Calu3 (cell line): ENCODE measurements around the gene PGC. TPM values are rescaled to one million over a fixed set of nuclear protein-coding genes. Genes with fewer than 3 reads are reported as not detected.

ENCODE experiments used
- BruUV-seq: library from RNA; stranded (reverse); fragments of 400-500 nt; replicated peaks from 2 replicates; lab custom pipeline; 2021; lab: Mats Ljungman, UMichigan
- CTCF ChIA-PET: fragments of 300-600 bp; sonication (Branson Sonifier 250); formaldehyde crosslinking; loops from one replicate; lab custom pipeline; 2022; ENCODE audit warnings: antibody characterized with exemption; lab: Charles Lee
- DNase-seq: peaks from one replicate; pipeline ENCODE4 v3.0.0; 2022
- H3K27ac Mint-ChIP-seq: one replicate; pipeline ENCODE4 v1.8.0; 2022; ENCODE audit warnings: mixed read lengths; ENCODE audit not compliant: unreplicated experiment
- H3K27me3 Mint-ChIP-seq: one replicate; pipeline ENCODE4 v1.8.0; 2022; ENCODE audit warnings: mixed read lengths; ENCODE audit not compliant: unreplicated experiment
- H3K36me3 Mint-ChIP-seq: one replicate; pipeline ENCODE4 v1.8.0; 2022; ENCODE audit warnings: mild to moderate bottlenecking, moderate library complexity, mixed read lengths; ENCODE audit not compliant: insufficient read depth, unreplicated experiment
- H3K4me1 Mint-ChIP-seq: one replicate; pipeline ENCODE4 v1.8.0; 2022; ENCODE audit warnings: mild to moderate bottlenecking, low read depth, mixed read lengths; ENCODE audit not compliant: unreplicated experiment
- H3K4me3 Mint-ChIP-seq: one replicate; pipeline ENCODE4 v1.8.0; 2022; ENCODE audit warnings: mild to moderate bottlenecking, low read depth, moderate library complexity, mixed read lengths; ENCODE audit not compliant: unreplicated experiment
- H3K9me3 Mint-ChIP-seq: one replicate; pipeline ENCODE4 v1.8.0; 2022; ENCODE audit warnings: low read depth, mixed read lengths; ENCODE audit not compliant: unreplicated experiment
- intact Hi-C: fragments of 100-400 bp; cut with micrococcal nuclease; formaldehyde crosslinking; loops from one replicate; pipeline ENCODE4 v1.10.0; 2022; ENCODE audit not compliant: unreplicated experiment
- total RNA-seq: library from RNA; stranded (reverse); gene quantifications from 2 replicates; pipeline ENCODE4 v1.2.3, GENCODE V29; 2022
- TF ChIP-seq, protein P1 (sequence below): fragments of 200-600 bp; IDR thresholded peaks from one replicate; pipeline ENCODE4 v1.8.0; 2022; ENCODE audit warnings: antibody characterized with exemption; ENCODE audit not compliant: unreplicated experiment

PGC gene
- total RNA-seq, 1 experiment from 2014 or later: not detected

DNA sequence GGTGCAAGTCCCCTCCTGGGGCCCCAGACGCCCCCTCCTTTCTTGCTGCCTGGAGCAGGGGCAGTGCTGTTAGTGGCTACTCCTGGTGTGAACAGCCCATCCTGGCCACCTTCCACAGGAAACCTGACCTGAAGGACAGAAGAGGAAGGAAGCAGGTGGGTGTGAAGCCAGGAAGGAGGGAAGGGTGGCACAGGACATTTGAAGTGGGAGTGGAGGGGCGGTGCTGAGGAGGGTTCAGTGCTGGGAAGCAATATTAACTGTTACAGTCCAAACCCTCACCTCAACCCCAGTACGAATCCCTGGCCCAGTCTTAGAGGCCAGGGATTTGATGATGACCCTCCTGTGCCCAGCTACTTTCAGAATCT, 34.2 kb upstream of the PGC start:
- Mint-ChIP-seq H3K4me1 (peaks cover 41% of the 10 kb centered on the region), H3K4me3 (peak overlapping the region; percentile 77), H3K9me3 (no peaks in the 10 kb centered on the region), H3K27ac (no peak overlapping the region), H3K27me3 (no peaks in the 10 kb centered on the region), H3K36me3 (peaks cover 46% of the 10 kb centered on the region)
- TSS peak; percentile 20 for BruUV-seq
- CTCF ChIA-PET: interaction anchor here (1.3 kb wide), 1 partner anchor 263 kb away, joined by 5 read pairs; no protein-coding TSS in a partner anchor
- TF ChIP-seq, protein P1, sequence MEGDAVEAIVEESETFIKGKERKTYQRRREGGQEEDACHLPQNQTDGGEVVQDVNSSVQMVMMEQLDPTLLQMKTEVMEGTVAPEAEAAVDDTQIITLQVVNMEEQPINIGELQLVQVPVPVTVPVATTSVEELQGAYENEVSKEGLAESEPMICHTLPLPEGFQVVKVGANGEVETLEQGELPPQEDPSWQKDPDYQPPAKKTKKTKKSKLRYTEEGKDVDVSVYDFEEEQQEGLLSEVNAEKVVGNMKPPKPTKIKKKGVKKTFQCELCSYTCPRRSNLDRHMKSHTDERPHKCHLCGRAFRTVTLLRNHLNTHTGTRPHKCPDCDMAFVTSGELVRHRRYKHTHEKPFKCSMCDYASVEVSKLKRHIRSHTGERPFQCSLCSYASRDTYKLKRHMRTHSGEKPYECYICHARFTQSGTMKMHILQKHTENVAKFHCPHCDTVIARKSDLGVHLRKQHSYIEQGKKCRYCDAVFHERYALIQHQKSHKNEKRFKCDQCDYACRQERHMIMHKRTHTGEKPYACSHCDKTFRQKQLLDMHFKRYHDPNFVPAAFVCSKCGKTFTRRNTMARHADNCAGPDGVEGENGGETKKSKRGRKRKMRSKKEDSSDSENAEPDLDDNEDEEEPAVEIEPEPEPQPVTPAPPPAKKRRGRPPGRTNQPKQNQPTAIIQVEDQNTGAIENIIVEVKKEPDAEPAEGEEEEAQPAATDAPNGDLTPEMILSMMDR: no peak
- intact Hi-C loops: loop anchor here (10.0 kb wide), 1 partner anchor 433 kb away; the partner anchor contains the start of gene MRPS10
- DNase-seq: no peak

DNA sequence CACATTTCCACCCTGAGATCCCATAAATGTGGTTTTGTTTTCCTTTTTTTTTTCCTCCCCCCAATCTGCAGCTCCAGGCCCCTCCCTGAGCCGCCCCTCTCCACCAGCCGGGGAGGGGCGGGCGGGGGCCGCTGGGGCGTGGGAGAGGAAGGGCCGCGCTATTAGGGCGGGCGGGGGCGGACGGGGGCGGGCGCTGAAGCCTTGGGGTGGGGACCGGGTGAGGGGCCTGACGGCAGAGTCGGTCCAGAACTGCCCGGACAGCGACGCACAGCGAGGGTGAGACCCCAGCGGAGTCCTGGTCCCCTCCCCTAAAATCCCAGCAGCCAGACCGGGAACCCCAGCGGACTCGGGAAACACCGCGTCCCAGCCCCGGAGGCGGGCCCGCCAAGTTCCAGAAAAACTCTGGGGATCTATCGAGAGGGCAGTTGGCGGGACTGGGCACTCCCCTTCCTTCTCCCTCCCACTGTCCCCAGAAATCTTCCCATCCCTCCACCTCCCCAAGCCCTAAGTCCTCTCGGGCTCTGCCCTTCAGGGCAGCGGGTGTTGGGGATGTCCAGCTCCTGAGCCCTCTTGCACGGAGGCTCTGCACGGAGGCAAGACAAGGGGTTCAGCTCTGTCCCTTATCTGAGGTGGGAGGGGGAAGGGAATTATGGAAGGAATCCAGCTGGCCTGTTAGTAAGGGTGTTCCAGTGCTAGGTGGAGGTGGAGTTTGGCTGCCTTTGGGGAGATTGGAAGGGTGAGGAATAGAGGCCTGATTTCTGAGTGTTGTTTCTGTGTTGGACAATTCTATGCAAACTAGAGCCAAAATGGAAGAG, 33.6 kb upstream of the PGC start, which contains the start of gene PRICKLE4:
Gene PRICKLE4 (plus strand): TSS at position 232 of the 815 bp plus-strand sequence. CDS start 2,692 bp downstream, outside the sequence.
- no TSS peak for BruUV-seq
- TF ChIP-seq, protein P1: no peak
- CTCF ChIA-PET: interaction anchor here (0.6 to 1.3 kb wide), 3 partner anchors 261 to 383 kb away, joined by 3 to 5 read pairs (median 3); no protein-coding TSS in a partner anchor
- Mint-ChIP-seq H3K36me3 (peaks cover 40% of the 10 kb centered on the region), H3K4me1 (peaks cover 41% of the 10 kb centered on the region), H3K27me3 (no peaks in the 10 kb centered on the region), H3K27ac (peak within 1 kb of the TSS; percentile 60), H3K4me3 (peak within 1 kb of the TSS; percentile 77), H3K9me3 (no peaks in the 10 kb centered on the region)
- intact Hi-C loops: loop anchor here (1.0 to 10.0 kb wide), 2 partner anchors 264 to 434 kb away; partner anchors contain the start of gene MRPS10
- peak; percentile 60 for DNase-seq

DNA sequence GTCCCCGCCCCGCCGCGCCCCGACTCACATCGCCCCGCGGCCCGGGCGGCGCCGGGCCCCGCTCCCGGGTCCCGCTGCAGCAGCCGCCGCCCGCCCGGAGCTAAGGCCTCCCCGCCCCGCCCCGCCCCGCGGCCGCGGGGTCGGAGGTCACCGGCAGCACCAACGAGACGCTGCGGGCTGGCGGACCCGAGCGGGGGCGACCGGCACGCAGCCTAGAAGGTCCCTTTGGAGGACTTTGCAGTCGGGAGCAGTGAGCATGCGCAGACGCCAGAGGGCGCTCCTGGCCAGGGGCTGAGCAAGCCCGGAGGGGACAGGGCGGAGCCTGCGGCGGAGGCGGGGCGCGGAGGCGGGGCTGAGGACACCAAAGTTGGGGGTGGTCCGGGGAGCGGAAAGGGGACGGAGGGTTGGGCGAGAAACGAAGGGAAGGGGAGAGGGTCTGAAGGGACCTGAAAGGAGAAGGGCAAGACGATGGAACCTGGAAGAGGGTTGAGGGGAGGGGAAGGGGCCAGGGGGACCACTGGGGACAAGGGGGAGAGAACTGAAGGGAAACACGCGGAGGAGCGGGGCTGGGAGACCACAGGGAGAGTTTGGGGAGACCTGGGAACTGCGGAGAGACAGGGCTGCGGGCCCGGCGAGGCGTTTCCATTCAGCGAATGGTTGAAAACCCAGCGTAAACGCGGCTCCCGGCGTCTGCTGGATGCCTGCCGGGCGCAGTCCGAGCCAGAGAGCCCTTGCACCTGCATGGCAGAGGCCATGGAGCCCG, 32.8 kb upstream of the PGC start, which contains the start of gene FRS3:
Gene FRS3 (minus strand): TSS at position 113 of the 763 bp plus-strand sequence. CDS start 2,913 bp downstream, outside the sequence.
- peaks cover 35% of the 10 kb centered on the region for H3K4me1 Mint-ChIP-seq
- CTCF ChIA-PET: interaction anchor here (0.5 to 0.6 kb wide), 2 partner anchors 132 to 262 kb away, joined by 3 read pairs; no protein-coding TSS in a partner anchor
- H3K4me3 Mint-ChIP-seq: peak within 1 kb of the TSS; percentile 77
- H3K27ac Mint-ChIP-seq: peak within 1 kb of the TSS; percentile 60
- H3K9me3 Mint-ChIP-seq: no peaks in the 10 kb centered on the region
- H3K36me3 Mint-ChIP-seq: peaks cover 37% of the 10 kb centered on the region
- peak; percentile 99 for DNase-seq
- intact Hi-C loops: loop anchor here (1.0 to 10.0 kb wide), 4 partner anchors 178 to 435 kb away; partner anchors contain the start of gene MRPS10
- no peaks in the 10 kb centered on the region for H3K27me3 Mint-ChIP-seq
- no TSS peak for BruUV-seq
- TF ChIP-seq, protein P1: peak; percentile 90

DNA sequence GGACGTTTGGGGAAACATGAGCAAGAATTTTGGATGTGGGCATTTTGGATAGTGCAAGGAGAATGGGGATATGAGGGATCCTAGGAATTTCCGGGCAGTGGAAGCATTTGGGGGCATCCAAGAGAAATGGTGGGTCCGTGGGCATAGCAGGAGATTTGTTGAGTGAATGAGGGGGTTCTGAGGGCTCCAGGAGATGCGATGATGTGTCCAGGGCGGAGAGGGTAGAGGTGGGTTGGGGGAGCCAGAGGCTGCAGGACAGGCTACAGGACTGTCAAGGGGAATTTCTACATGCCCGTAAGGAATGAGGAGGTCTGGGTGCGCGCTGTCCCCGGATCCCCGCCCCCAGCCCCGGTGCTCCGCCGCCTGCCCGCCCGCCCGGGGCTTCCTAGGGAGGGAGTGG, 32.1 kb upstream of the PGC start:
- Mint-ChIP-seq H3K4me1 (peaks cover 29% of the 10 kb centered on the region), H3K9me3 (no peaks in the 10 kb centered on the region), H3K4me3 (peak overlapping the region; percentile 77), H3K27ac (peak overlapping the region; percentile 60), H3K36me3 (peaks cover 37% of the 10 kb centered on the region), H3K27me3 (no peaks in the 10 kb centered on the region)
- TF ChIP-seq, protein P1: no peak
- CTCF ChIA-PET: interaction anchor here (0.5 kb wide), 1 partner anchor 133 kb away, joined by 3 read pairs; no protein-coding TSS in a partner anchor
- no TSS peak for BruUV-seq
- no peak for DNase-seq
- intact Hi-C loops: loop anchor here (5.0 kb wide), 2 partner anchors 177 to 412 kb away; no protein-coding TSS in a partner anchor
